WTC11 (cell line): Measurements from ENCODE around the gene MOB3A. TPM values are rescaled to one million over a fixed set of nuclear protein-coding genes. Genes with fewer than 3 reads are reported as not detected.

Experiments
- ATAC-seq: fragments of 200-7000 bp; cut with Tn5 transposase; 2 replicates; pipeline ENCODE4 v1.10.0; 2021; ENCODE audit warnings: mild to moderate bottlenecking, moderate library complexity
- CTCF ChIA-PET: fragments of 300-600 bp; sonication (Branson Sonifier 250); formaldehyde crosslinking; loops from one replicate; lab custom pipeline; 2021; ENCODE audit warnings: antibody characterized with exemption; lab: Charles Lee
- POLR2A ChIA-PET: fragments of 350-600 bp; sonication (Branson Sonifier 250); formaldehyde crosslinking; loops from one replicate; lab custom pipeline; 2021; ENCODE audit warnings: antibody characterized with exemption; lab: Charles Lee
- DNase-seq: peaks from one replicate; pipeline ENCODE4 v3.0.0; 2021; ENCODE audit warnings: low spot score
- H3K27ac Mint-ChIP-seq: 2 replicates; pipeline ENCODE4 v1.8.0; 2021; ENCODE audit warnings: mixed read lengths
- H3K27me3 Mint-ChIP-seq: 2 replicates; pipeline ENCODE4 v1.8.0; 2021; ENCODE audit warnings: low read depth, mild to moderate bottlenecking, moderate library complexity, mixed read lengths
- H3K36me3 Mint-ChIP-seq: 2 replicates; pipeline ENCODE4 v1.8.0; 2021; ENCODE audit warnings: mixed read lengths
- H3K4me1 Mint-ChIP-seq: 2 replicates; pipeline ENCODE4 v1.8.0; 2022; ENCODE audit warnings: mixed read lengths
- H3K4me3 Mint-ChIP-seq: 2 replicates; pipeline ENCODE4 v1.8.0; 2021; ENCODE audit warnings: mild to moderate bottlenecking, moderate library complexity, mixed read lengths
- H3K9me3 Mint-ChIP-seq: 2 replicates; pipeline ENCODE4 v1.8.0; 2021; ENCODE audit warnings: mixed read lengths
- ATF1 ChIP-seq: sonication (generic); formaldehyde crosslinking; IDR thresholded peaks from 2 replicates; pipeline ENCODE4 v1.8.1; 2023; ENCODE audit warnings: mild to moderate bottlenecking, moderate library complexity, missing genetic modification reagents
- CBFB ChIP-seq: sonication (generic); formaldehyde crosslinking; IDR thresholded peaks from 2 replicates; pipeline ENCODE4 v1.8.1; 2022; ENCODE audit warnings: mild to moderate bottlenecking, low read depth, missing genetic modification reagents
- CREB1 ChIP-seq: sonication (generic); formaldehyde crosslinking; IDR thresholded peaks from 2 replicates; pipeline ENCODE4 v1.8.0; 2023; ENCODE audit warnings: mild to moderate bottlenecking, missing genetic modification reagents
- EMX1 ChIP-seq: fragments of 250-450 bp; sonication (Bioruptor Pico); IDR thresholded peaks from 2 replicates; pipeline ENCODE4 v1.8.0; 2021; ENCODE audit warnings: mild to moderate bottlenecking
- NFATC4 ChIP-seq: fragments of 250-450 bp; sonication (Bioruptor Pico); IDR thresholded peaks from 2 replicates; pipeline ENCODE4 v1.9.0; 2021; ENCODE audit warnings: mild to moderate bottlenecking
- NFYB ChIP-seq: sonication (generic); formaldehyde crosslinking; conservative IDR thresholded peaks from 2 replicates; pipeline ENCODE4 v1.8.0; 2022; ENCODE audit warnings: low read depth, missing genetic modification reagents
- NR1H2 ChIP-seq: sonication (generic); formaldehyde crosslinking; IDR thresholded peaks from 2 replicates; pipeline ENCODE4 v1.9.0; 2021; ENCODE audit warnings: mild to moderate bottlenecking, moderate library complexity, missing genetic modification reagents
- OVOL2 ChIP-seq: fragments of 250-450 bp; sonication (Bioruptor Pico); IDR thresholded peaks from 2 replicates; pipeline ENCODE4 v1.9.0; 2021; ENCODE audit warnings: mild to moderate bottlenecking, borderline replicate concordance
- ZNF263 ChIP-seq: sonication (generic); formaldehyde crosslinking; IDR thresholded peaks from 2 replicates; pipeline ENCODE4 v1.8.1; 2022; ENCODE audit warnings: low read depth, mild to moderate bottlenecking, moderate library complexity, missing genetic modification reagents
- total RNA-seq: library from RNA; stranded (reverse); gene quantifications from 3 replicates; pipeline ENCODE4 v1.2.3, GENCODE V29; 2021
- TF ChIP-seq, protein P1 (sequence below): sonication (generic); formaldehyde crosslinking; IDR thresholded peaks from 2 replicates; pipeline ENCODE4 v1.8.0; 2022; ENCODE audit warnings: missing genetic modification reagents
- TF ChIP-seq, protein P2 (sequence below): fragments of 250-450 bp; sonication (Bioruptor Pico); IDR thresholded peaks from 2 replicates; pipeline ENCODE4 v1.9.0; 2021; ENCODE audit warnings: mild to moderate bottlenecking
- TF ChIP-seq, protein P3 (sequence below): sonication (generic); formaldehyde crosslinking; IDR thresholded peaks from 2 replicates; pipeline ENCODE4 v1.8.1; 2022; ENCODE audit warnings: low read depth, missing genetic modification reagents, borderline replicate concordance
- TF ChIP-seq, protein P4 (sequence below): fragments of 250-450 bp; sonication (Bioruptor Pico); IDR thresholded peaks from 2 replicates; pipeline ENCODE4 v1.8.0; 2021; ENCODE audit warnings: mild to moderate bottlenecking
- TF ChIP-seq, protein P5 (sequence below): sonication (generic); formaldehyde crosslinking; IDR thresholded peaks from 2 replicates; pipeline ENCODE4 v1.8.1; 2023; ENCODE audit warnings: mild to moderate bottlenecking, missing genetic modification reagents, moderate library complexity

Gene MOB3A
- total RNA-seq, 1 experiment from 2014 or later: 8.1 TPM

DNA sequence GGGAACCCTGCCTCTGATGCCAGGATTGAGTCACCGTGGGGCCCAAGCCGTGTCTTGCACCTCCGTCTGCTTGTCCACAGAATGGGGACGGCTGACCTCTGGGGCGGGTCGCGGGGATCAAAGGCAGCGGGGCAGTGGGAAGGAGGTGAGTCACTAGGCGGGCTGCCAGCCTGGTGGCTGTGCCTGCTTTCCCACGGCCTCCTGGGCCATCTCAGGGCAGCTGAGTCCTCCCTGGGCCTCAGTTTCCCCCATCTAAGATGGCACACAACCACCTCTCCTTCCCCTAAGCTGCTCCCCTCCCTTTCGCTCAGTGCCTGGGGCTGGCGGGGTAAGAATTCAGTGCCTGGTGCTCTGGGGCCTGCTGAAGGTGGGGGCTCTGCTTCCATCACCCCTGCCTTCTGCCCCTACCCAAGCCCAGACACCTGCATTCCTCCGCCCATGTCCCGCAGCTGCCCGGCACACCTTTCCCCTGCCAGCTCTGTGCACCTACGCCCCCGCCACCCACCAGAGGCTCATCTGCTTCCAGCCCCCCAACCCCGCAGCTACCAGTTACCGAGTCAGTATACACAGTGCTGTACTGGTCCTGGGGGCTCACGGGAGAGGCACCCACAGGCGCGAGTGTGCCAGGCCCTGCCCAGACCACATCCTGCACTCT lies 48.5 kb downstream of the MOB3A start:
- no peaks in the 10 kb centered on the region for H3K9me3 Mint-ChIP-seq
- H3K27me3 Mint-ChIP-seq: no peaks in the 10 kb centered on the region
- ATAC-seq (no peak), DNase-seq (no peak)
- TF ChIP-seq OVOL2 (CRISPR knock-in tag): no peak
- TF ChIP-seq, protein P1, sequence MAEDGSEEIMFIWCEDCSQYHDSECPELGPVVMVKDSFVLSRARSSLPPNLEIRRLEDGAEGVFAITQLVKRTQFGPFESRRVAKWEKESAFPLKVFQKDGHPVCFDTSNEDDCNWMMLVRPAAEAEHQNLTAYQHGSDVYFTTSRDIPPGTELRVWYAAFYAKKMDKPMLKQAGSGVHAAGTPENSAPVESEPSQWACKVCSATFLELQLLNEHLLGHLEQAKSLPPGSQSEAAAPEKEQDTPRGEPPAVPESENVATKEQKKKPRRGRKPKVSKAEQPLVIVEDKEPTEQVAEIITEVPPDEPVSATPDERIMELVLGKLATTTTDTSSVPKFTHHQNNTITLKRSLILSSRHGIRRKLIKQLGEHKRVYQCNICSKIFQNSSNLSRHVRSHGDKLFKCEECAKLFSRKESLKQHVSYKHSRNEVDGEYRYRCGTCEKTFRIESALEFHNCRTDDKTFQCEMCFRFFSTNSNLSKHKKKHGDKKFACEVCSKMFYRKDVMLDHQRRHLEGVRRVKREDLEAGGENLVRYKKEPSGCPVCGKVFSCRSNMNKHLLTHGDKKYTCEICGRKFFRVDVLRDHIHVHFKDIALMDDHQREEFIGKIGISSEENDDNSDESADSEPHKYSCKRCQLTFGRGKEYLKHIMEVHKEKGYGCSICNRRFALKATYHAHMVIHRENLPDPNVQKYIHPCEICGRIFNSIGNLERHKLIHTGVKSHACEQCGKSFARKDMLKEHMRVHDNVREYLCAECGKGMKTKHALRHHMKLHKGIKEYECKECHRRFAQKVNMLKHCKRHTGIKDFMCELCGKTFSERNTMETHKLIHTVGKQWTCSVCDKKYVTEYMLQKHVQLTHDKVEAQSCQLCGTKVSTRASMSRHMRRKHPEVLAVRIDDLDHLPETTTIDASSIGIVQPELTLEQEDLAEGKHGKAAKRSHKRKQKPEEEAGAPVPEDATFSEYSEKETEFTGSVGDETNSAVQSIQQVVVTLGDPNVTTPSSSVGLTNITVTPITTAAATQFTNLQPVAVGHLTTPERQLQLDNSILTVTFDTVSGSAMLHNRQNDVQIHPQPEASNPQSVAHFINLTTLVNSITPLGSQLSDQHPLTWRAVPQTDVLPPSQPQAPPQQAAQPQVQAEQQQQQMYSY (CRISPR knock-in tag): no peak
- TF ChIP-seq CBFB (CRISPR knock-in tag): no peak
- TF ChIP-seq, protein P2, sequence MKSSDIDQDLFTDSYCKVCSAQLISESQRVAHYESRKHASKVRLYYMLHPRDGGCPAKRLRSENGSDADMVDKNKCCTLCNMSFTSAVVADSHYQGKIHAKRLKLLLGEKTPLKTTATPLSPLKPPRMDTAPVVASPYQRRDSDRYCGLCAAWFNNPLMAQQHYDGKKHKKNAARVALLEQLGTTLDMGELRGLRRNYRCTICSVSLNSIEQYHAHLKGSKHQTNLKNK (CRISPR knock-in tag): no peak
- TF ChIP-seq NFYB (CRISPR knock-in tag): no peak
- TF ChIP-seq NR1H2 (CRISPR knock-in tag): no peak
- TF ChIP-seq, protein P3, sequence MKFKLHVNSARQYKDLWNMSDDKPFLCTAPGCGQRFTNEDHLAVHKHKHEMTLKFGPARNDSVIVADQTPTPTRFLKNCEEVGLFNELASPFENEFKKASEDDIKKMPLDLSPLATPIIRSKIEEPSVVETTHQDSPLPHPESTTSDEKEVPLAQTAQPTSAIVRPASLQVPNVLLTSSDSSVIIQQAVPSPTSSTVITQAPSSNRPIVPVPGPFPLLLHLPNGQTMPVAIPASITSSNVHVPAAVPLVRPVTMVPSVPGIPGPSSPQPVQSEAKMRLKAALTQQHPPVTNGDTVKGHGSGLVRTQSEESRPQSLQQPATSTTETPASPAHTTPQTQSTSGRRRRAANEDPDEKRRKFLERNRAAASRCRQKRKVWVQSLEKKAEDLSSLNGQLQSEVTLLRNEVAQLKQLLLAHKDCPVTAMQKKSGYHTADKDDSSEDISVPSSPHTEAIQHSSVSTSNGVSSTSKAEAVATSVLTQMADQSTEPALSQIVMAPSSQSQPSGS (CRISPR knock-in tag): no peak
- no peak for TF ChIP-seq EMX1 (CRISPR knock-in tag)
- no peak for TF ChIP-seq ZNF263
- no peak for TF ChIP-seq CREB1
- TF ChIP-seq, protein P4, sequence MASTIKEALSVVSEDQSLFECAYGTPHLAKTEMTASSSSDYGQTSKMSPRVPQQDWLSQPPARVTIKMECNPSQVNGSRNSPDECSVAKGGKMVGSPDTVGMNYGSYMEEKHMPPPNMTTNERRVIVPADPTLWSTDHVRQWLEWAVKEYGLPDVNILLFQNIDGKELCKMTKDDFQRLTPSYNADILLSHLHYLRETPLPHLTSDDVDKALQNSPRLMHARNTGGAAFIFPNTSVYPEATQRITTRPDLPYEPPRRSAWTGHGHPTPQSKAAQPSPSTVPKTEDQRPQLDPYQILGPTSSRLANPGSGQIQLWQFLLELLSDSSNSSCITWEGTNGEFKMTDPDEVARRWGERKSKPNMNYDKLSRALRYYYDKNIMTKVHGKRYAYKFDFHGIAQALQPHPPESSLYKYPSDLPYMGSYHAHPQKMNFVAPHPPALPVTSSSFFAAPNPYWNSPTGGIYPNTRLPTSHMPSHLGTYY (CRISPR knock-in tag): no peak
- TF ChIP-seq, protein P5, sequence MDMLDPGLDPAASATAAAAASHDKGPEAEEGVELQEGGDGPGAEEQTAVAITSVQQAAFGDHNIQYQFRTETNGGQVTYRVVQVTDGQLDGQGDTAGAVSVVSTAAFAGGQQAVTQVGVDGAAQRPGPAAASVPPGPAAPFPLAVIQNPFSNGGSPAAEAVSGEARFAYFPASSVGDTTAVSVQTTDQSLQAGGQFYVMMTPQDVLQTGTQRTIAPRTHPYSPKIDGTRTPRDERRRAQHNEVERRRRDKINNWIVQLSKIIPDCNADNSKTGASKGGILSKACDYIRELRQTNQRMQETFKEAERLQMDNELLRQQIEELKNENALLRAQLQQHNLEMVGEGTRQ: no peak
- TF ChIP-seq ATF1 (CRISPR knock-in tag): no peak
- H3K36me3 Mint-ChIP-seq: 0 out of 2 replicates have a peak, but pooled peaks cover 3% of the 10 kb centered on the region
- CTCF ChIA-PET: no interaction called here
- no peak overlapping the region for H3K4me3 Mint-ChIP-seq
- H3K27ac Mint-ChIP-seq: no peak overlapping the region
- H3K4me1 Mint-ChIP-seq: peaks cover 11% of the 10 kb centered on the region
- POLR2A ChIA-PET: interaction anchor here (0.9 kb wide), 1 partner anchor 13 kb away, joined by 3 read pairs; no protein-coding TSS in a partner anchor

DNA sequence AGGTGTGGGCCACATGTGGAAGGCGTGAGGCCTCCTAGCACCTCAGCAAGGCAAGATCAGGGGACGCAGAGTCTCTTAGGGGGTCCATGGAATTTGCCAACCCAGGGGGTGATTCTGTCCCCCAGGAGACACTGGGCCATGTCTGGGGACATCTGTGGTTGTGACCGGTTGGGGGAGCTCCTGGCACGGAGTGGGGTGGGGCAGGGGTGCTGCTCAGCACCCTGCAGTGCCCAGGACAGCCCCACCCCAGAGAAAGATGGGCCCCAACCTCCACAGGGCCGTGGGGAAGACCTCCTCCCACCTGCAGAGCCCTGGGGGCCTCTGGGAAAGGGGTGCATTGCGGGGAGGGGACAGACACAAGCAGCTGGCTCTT lies 49.1 kb downstream of the MOB3A start:
- ATAC-seq (no peak), DNase-seq (no peak)
- Mint-ChIP-seq H3K4me3 (no peak overlapping the region), H3K27ac (peak overlapping the region; percentile 41; the same call in 1 of the 2 replicates), H3K27me3 (no peaks in the 10 kb centered on the region), H3K36me3 (0 out of 2 replicates have a peak, but pooled peaks cover 3% of the 10 kb centered on the region), H3K4me1 (peaks cover 11% of the 10 kb centered on the region), H3K9me3 (no peaks in the 10 kb centered on the region)
- no peak for TF ChIP-seq NFATC4 (CRISPR knock-in tag)
- CTCF ChIA-PET: no interaction called here
- POLR2A ChIA-PET: no interaction called here
